NT2/D1 (cell line): ENCODE measurements around the gene GPR161.

ENCODE experiments used
- SUZ12 ChIP-seq: IDR thresholded peaks from 2 replicates; pipeline ENCODE4 v1.6.1; 2011; ENCODE audit not compliant: insufficient read length, insufficient read depth; ENCODE audit errors: extremely low read depth
- YY1 ChIP-seq: IDR thresholded peaks from 2 replicates; pipeline ENCODE4 v1.6.1; 2011; ENCODE audit not compliant: insufficient read length, insufficient read depth
- ZNF274 ChIP-seq: IDR thresholded peaks from 2 replicates; pipeline ENCODE4 v1.6.1; 2011; ENCODE audit warnings: mild to moderate bottlenecking, low read depth, low read length

- TF ChIP-seq YY1 (no peak), ZNF274 (no peak), SUZ12 (no peak)
Measured at GRCh38 chr1:168035345-168035744, 101.4 kb downstream of the GPR161 start.
